Peyer's patch (tissue), 4 donors: ENCODE measurements around the gene ASB13. TPM values are rescaled to one million over a fixed set of nuclear protein-coding genes. Genes with fewer than 3 reads are reported as not detected.

Source experiments
- DNase-seq, 3 donors: peaks; one replicate each; pipeline ENCODE4 v3.0.0-alpha.2; 2017 to 2019
- H3K27ac ChIP-seq, 4 donors: fragments of 200-600 bp; sonication (generic); one replicate each; pipeline ENCODE4 v1.5.1; 2016 to 2019
- H3K27me3 ChIP-seq, 2 donors: fragments of 200-600 bp; sonication (generic); one replicate each; pipeline ENCODE4 v1.5.1; 2019
- H3K36me3 ChIP-seq, 3 donors: fragments of 200-600 bp; sonication (generic); one replicate each; pipeline ENCODE4 v1.5.1; 2016 to 2019
- H3K4me1 ChIP-seq, 4 donors: fragments of 200-600 bp; sonication (generic); one replicate each; pipeline ENCODE4 v1.5.1; 2016 to 2019
- H3K4me3 ChIP-seq, 4 donors: fragments of 200-600 bp; sonication (generic); 1 replicate in 3 of 4; 2 replicates in 1 of 4; pipeline ENCODE4 v1.5.1; 2016 to 2019; ENCODE audit warnings: mild to moderate bottlenecking in 1 of 4
- H3K9me3 ChIP-seq, 4 donors: fragments of 200-600 bp; sonication (generic); one replicate each; pipeline ENCODE4 v1.5.1; 2016 to 2019; ENCODE audit warnings: mild to moderate bottlenecking in 1 of 4
- CTCF ChIP-seq, 6 experiments: fragments of 450-650 bp in 4 of 6; fragments of 200-600 bp in 2 of 6; sonication (generic) in 1 of 6; IDR thresholded peaks; one replicate each; pipeline ENCODE4 v1.5.1; 2017 to 2019; ENCODE audit warnings: antibody characterized with exemption in 6 of 6, mild to moderate bottlenecking in 3 of 6, moderate library complexity in 1 of 6
- POLR2A ChIP-seq, 2 donors: fragments of 450-650 bp; IDR thresholded peaks; one replicate each; pipeline ENCODE4 v1.5.1; 2017; ENCODE audit warnings: antibody characterized with exemption in 2 of 2, mild to moderate bottlenecking in 2 of 2, moderate library complexity in 2 of 2
- total RNA-seq, 4 donors: library from RNA; depleted of rRNA; stranded (reverse); fragments of >200 nt; gene quantifications; one replicate each; pipeline ENCODE4 v1.1.0, GENCODE V29; 2016

The ASB13 gene
- total RNA-seq, 4 donors from 2014 or later, result 28.1 to 80.9 (median 61.2) TPM

GRCh38 chr10:5603091-5603847, 63.1 kb downstream of the ASB13 start:
- H3K4me1 ChIP-seq, result no peaks in the 10 kb centered on the region
- no peaks in the 10 kb centered on the region for H3K27me3 ChIP-seq
- H3K4me3 ChIP-seq, result no peak overlapping the region
- H3K9me3 ChIP-seq, result peaks cover 0 to 6% (median 0%) of the 10 kb centered on the region in 4 donors
- no peak for DNase-seq
- TF ChIP-seq CTCF (IDR thresholded peaks at IDR 0.05), result no peak
- no peak for TF ChIP-seq POLR2A (IDR thresholded peaks at IDR 0.05)
- H3K36me3 ChIP-seq, result no peaks in the 10 kb centered on the region
- no peak overlapping the region for H3K27ac ChIP-seq

- H3K4me3 ChIP-seq, result no peak overlapping the region
- DNase-seq, result no peak
- H3K36me3 ChIP-seq, result no peaks in the 10 kb centered on the region
- H3K27ac ChIP-seq, result no peak overlapping the region
- TF ChIP-seq POLR2A (IDR thresholded peaks at IDR 0.05) (no peak), CTCF (IDR thresholded peaks at IDR 0.05) (no peak)
- H3K27me3 ChIP-seq, result no peaks in the 10 kb centered on the region
- peaks cover 0 to 6% (median 0%) of the 10 kb centered on the region in 4 donors for H3K9me3 ChIP-seq
- no peaks in the 10 kb centered on the region for H3K4me1 ChIP-seq
Measured at GRCh38 chr10:5601826-5602495, 64.4 kb downstream of the ASB13 start.

- Histone ChIP-seq H3K4me3 (no peak overlapping the region), H3K27ac (no peak overlapping the region), H3K36me3 (no peaks in the 10 kb centered on the region), H3K27me3 (no peaks in the 10 kb centered on the region), H3K4me1 (no peaks in the 10 kb centered on the region), H3K9me3 (peaks cover 0 to 6% (median 0%) of the 10 kb centered on the region in 4 donors)
- TF ChIP-seq POLR2A (IDR thresholded peaks at IDR 0.05) (no peak), CTCF (IDR thresholded peaks at IDR 0.05) (no peak)
- DNase-seq, result no peak
Measured at GRCh38 chr10:5600908-5601307, 65.5 kb downstream of the ASB13 start.

GRCh38 chr10:5599613-5600520, 66.5 kb downstream of the ASB13 start:
- TF ChIP-seq POLR2A (IDR thresholded peaks at IDR 0.05) (no peak), CTCF (IDR thresholded peaks at IDR 0.05) (no peak)
- Histone ChIP-seq H3K27ac (no peak overlapping the region), H3K27me3 (no peaks in the 10 kb centered on the region), H3K36me3 (no peaks in the 10 kb centered on the region), H3K4me3 (no peak overlapping the region), H3K9me3 (peaks cover 0 to 6% (median 0%) of the 10 kb centered on the region in 4 donors), H3K4me1 (no peaks in the 10 kb centered on the region)
- DNase-seq, result no peak

- no peak for TF ChIP-seq CTCF (IDR thresholded peaks at IDR 0.05)
- no peak for TF ChIP-seq POLR2A (IDR thresholded peaks at IDR 0.05)
- Histone ChIP-seq H3K27me3 (no peaks in the 10 kb centered on the region), H3K4me1 (no peaks in the 10 kb centered on the region), H3K27ac (no peak overlapping the region), H3K36me3 (no peaks in the 10 kb centered on the region), H3K9me3 (peaks cover 0 to 1% (median 0%) of the 10 kb centered on the region in 4 donors), H3K4me3 (no peak overlapping the region)
- no peak for DNase-seq
Measured at GRCh38 chr10:5598085-5598690, 68.2 kb downstream of the ASB13 start.
